22Rv1 (cell line): ENCODE results near the gene OPN4.

Experiments used
- H3K27ac ChIP-seq: fragments of 450-650 bp; 2 replicates; pipeline ENCODE4 v1.5.1; 2017
- ZFX ChIP-seq: fragments of 450-650 bp; IDR thresholded peaks from 2 replicates; pipeline ENCODE4 v1.6.1; 2017; ENCODE audit warnings: antibody characterized with exemption, borderline replicate concordance
- TF ChIP-seq, protein P1 (sequence below): fragments of 450-650 bp; IDR thresholded peaks from 2 replicates; pipeline ENCODE4 v1.5.1; 2017; ENCODE audit warnings: mild to moderate bottlenecking

OPN4 gene

DNA sequence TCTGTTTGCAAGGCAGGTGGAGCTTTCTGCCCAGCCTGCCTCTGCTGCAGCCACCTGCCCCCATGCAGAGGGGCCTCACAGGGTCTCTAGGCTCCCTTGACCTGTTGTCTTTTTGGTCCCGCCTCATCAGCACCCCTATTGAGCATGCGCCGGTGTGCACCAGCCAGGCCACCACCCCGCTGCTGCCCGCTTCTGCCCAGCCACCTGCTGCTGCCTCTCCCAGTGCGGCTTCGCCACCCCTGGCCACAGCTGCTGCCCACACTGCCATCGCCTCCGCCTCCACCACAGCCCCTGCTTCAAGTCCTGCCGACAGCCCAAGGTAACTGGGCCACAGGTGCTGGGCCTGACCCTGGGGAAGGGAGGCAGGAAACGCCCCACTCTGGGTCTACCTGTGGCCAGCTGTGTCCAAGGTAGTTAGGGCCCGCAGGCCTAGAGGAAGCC, 52.1 kb downstream of the OPN4 start:
- H3K27ac ChIP-seq: no peak overlapping the region
- TF ChIP-seq, protein P1, sequence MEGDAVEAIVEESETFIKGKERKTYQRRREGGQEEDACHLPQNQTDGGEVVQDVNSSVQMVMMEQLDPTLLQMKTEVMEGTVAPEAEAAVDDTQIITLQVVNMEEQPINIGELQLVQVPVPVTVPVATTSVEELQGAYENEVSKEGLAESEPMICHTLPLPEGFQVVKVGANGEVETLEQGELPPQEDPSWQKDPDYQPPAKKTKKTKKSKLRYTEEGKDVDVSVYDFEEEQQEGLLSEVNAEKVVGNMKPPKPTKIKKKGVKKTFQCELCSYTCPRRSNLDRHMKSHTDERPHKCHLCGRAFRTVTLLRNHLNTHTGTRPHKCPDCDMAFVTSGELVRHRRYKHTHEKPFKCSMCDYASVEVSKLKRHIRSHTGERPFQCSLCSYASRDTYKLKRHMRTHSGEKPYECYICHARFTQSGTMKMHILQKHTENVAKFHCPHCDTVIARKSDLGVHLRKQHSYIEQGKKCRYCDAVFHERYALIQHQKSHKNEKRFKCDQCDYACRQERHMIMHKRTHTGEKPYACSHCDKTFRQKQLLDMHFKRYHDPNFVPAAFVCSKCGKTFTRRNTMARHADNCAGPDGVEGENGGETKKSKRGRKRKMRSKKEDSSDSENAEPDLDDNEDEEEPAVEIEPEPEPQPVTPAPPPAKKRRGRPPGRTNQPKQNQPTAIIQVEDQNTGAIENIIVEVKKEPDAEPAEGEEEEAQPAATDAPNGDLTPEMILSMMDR: no peak
- TF ChIP-seq ZFX: no peak

- TF ChIP-seq, protein P1: no peak
- TF ChIP-seq ZFX: no peak
- no peak overlapping the region for H3K27ac ChIP-seq
These were observed 52.6 kb downstream of the OPN4 start for GRCh38 chr10:86706977-86707376.

DNA sequence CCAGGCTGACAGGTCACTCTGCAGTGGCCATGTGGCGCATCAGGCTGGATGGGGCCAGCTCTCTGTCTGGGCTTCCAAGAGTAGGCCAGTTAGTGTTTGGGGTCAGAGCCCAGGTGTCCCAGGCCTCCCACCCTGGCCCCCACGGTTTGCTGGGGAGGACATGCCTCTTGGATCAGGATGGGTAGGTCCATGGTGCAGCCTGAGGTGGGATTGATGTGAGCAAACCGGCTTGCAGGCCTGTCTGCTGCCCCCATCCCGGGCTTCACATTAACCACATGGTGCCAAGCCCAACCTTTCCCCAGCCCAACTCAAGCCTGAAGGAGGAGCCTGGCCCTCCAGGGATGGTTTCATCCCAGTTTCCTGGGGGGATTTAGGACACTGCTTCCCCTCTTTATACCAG, 53.2 kb downstream of the OPN4 start:
- H3K27ac ChIP-seq: no peak overlapping the region
- TF ChIP-seq ZFX: no peak
- TF ChIP-seq, protein P1: no peak

DNA sequence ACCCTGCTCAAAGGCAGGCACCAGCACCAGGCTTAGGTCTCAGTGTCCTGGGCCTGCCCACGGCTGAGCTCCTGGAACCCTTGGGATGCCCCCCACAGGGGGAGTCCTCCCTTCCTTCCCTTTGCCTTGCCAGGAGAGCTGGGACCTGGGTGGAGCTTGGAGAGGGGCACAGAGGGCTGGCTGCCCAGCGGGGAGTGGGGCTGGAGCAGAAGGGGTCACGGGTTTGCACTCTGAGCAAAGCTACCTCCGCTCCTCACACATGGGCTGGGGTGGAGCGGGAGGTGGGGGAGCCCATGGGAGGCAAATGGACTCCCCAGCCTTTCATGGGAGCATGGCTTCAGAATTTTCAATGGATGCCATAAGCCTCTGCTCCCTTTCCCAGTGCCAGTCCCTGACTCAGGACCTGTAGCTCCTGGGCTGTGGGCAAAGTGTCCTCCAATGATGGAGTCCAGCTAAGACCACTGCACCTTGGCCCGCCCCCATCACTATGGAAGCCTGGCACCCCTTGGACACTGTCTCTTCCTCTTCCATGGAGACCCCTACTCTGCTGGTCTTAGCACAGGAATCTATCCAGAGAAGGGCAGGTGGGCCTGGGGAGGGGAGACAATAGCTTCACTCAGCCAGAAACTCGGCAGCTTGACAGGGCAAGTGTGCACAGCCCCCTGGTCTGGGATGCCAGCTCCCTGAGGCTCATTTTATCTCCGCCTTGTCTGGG, 53.9 kb downstream of the OPN4 start:
- TF ChIP-seq ZFX: no peak
- TF ChIP-seq, protein P1: no peak
- H3K27ac ChIP-seq: no peak overlapping the region

DNA sequence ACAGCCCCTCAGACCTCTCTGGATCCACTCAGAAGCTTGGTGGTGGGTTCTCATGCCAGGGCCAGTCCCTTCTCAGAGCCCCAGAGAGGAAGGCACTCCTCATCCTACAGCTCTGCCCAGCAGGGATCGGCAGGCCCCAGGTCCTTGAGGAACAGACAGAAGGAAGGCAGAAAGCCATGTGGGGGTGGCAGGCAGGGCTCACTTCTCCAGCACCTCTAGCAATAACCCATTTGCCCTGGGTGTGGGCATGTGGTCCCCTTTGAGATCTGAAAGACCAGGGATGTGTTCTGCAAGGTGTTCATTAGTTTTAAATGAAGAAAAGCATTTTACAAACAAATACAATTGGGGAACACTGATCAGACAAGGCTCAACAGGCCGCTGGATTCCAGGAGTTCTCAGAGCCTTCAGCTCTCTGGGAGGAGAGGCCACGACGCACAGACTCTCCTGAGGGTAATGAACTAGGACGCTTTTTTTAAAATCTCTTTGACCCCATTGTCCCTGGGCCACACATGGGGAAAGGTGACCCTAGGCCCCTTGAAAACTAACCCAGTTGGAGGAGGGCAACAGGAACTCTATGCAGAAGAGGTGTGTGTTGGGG, 54.5 kb downstream of the OPN4 start:
- no peak overlapping the region for H3K27ac ChIP-seq
- TF ChIP-seq, protein P1: no peak
- TF ChIP-seq ZFX: no peak

- no peak for TF ChIP-seq ZFX
- TF ChIP-seq, protein P1: no peak
- H3K27ac ChIP-seq: no peak overlapping the region
These were observed 55.2 kb downstream of the OPN4 start for GRCh38 chr10:86709396-86710185.
